PFSK-1 (cell line): ENCODE results near the gene ABCB9.

Source experiments
- FOXP2 ChIP-seq: optimal IDR thresholded peaks from 2 replicates; pipeline ENCODE3; 2011; ENCODE audit warnings: borderline replicate concordance, control low read depth, inconsistent platforms; ENCODE audit not compliant: insufficient read depth; ENCODE audit errors: extremely low read length, extremely low read depth
- POLR2AphosphoS5 ChIP-seq: IDR thresholded peaks from 2 replicates; pipeline ENCODE4 v1.6.1; 2012; ENCODE audit warnings: low read depth, mild to moderate bottlenecking, control low read depth, low read length, moderate library complexity
- REST ChIP-seq, 2 experiments: IDR thresholded peaks; 2 replicates each; pipeline versions ENCODE4 v1.6.1 to v1.8.0; 2011 to 2012; ENCODE audit warnings: low read depth in 2 of 2, low read length in 2 of 2, control low read depth in 1 of 2, inconsistent platforms in 1 of 2, mild to moderate bottlenecking in 1 of 2, moderate library complexity in 1 of 2; ENCODE audit not compliant: insufficient read depth in 1 of 2
- SIN3A ChIP-seq: IDR thresholded peaks from 2 replicates; pipeline ENCODE4 v1.6.1; 2012; ENCODE audit warnings: mild to moderate bottlenecking, low read length, moderate library complexity, borderline replicate concordance; ENCODE audit not compliant: insufficient read depth
- TAF1 ChIP-seq: IDR thresholded peaks from 2 replicates; pipeline ENCODE4 v1.6.1; 2012; ENCODE audit warnings: low read length, control low read depth, borderline replicate concordance; ENCODE audit not compliant: insufficient read depth

Gene ABCB9

GRCh38 chr12:122886851-122887818 is 79.1 kb downstream of the ABCB9 start:
- TF ChIP-seq POLR2AphosphoS5 (no peak), FOXP2 (no peak), REST (IDR thresholded peaks at IDR 0.05; ENCODE audit: insufficient read depth in 1 of 2, low read depth in 2 of 2, low read length in 2 of 2) (no peak), TAF1 (no peak), SIN3A (no peak)

DNA sequence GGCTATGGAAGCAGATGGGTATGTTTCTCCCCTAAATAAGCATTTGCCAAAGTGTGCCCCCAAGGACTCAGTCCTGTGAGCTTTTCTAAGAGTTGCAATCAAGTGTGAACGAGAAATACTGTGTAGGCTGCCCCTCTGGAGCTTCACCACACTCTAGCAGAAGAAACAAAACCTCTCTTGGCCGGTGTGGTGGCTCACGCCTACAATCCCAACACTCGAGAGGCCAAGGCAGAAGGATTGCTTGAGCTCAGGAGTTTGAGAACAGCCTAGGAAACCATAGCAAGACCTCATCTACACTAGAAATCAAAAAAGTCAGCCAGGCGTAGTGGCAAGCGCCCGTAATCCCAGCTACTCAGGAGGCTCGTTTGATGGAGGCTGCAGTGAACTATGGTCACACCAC is 80.1 kb downstream of the ABCB9 start:
- TF ChIP-seq FOXP2: no peak
- TF ChIP-seq SIN3A: no peak
- TF ChIP-seq REST (IDR thresholded peaks at IDR 0.05; ENCODE audit: insufficient read depth in 1 of 2, low read depth in 2 of 2, low read length in 2 of 2): no peak
- TF ChIP-seq TAF1: no peak
- TF ChIP-seq POLR2AphosphoS5: no peak

DNA sequence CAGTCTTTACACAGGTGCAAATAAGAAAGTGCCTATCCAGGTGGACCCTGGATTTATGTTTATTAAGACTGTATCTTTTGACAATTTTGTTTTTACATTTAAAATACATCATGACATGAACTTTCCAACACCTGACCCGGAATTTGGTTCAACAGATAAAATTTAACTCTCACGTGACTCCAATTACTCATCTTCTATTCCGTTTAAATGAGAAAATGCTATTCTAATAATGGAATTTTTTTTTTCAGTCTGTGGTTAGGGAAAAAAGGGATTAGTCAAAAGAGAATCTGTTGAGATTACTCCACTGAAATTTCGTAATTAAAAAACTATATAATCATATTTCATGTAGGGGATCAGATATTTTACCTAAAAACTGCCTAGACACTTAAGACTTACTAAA is 81.4 kb downstream of the ABCB9 start:
- TF ChIP-seq REST (IDR thresholded peaks at IDR 0.05; ENCODE audit: insufficient read depth in 1 of 2, low read depth in 2 of 2, low read length in 2 of 2): no peak
- TF ChIP-seq SIN3A: no peak
- no peak for TF ChIP-seq POLR2AphosphoS5
- TF ChIP-seq FOXP2: no peak

- TF ChIP-seq FOXP2 (no peak), REST (IDR thresholded peaks at IDR 0.05; ENCODE audit: insufficient read depth in 1 of 2, low read depth in 2 of 2, low read length in 2 of 2) (no peak), TAF1 (no peak), POLR2AphosphoS5 (no peak), SIN3A (no peak)
These were observed 82.0 kb downstream of the ABCB9 start for GRCh38 chr12:122884091-122884826.
